Activated effector memory CD4-positive, alpha-beta T cell treated with Interleukin-2 at 50 U/mL for 16 hours (primary cell): ENCODE data around the gene C22orf15.
"Not testable (repeated sequence)": the region's sequence is repeated elsewhere in the genome, so short reads cannot be mapped to it uniquely, and the experiment has no call there.

ENCODE experiments used
- DNase-seq: peaks from one replicate; pipeline ENCODE4 v3.0.0-alpha.2; 2020

The C22orf15 gene, protein sequence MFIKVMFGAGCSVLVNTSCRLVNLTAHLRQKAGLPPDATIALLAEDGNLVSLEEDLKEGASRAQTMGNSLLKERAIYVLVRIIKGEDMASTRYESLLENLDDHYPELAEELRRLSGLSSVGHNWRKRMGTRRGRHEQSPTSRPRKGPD

DNA sequence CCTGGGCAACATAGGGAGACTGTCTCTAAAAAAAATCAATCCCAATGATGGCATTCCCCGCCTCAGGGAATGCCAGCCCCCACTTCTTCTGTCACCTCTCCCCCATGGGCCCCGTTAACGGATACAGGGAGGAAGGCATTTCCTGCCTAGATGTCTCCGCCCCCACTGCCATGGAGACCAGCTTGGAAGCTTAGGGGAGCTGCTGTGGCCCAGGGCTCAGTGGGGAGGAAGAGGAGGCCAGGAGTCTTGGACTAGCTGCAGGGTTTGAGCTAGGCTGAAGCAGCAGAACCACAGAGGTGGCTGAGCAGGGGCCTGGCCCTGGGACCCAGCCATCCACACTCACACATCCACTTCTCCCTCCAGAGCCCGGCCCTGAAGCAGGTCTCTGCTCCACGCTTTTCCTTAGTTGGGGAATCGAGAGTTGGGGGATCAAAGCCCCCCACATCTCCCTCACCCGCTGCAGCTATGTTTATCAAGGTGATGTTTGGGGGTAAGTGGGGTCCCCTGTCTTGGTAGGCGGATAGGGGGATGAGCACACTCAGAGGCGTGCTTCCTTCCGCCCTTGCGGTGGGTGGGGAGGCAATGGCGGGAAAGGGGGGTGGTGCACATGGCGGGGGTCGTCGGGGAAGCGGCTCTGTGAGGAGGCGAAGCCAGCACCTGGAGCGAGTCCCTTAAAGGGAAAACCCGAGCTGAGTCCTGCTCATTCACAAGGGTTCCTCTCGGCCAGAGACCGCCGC is at the start of gene C22orf15:
Gene C22orf15, plus strand, starts transcription at position 149 of the 737 bp plus-strand sequence. Its CDS starts 317 bp downstream, at position 466.
- DNase-seq = no peak

DNA sequence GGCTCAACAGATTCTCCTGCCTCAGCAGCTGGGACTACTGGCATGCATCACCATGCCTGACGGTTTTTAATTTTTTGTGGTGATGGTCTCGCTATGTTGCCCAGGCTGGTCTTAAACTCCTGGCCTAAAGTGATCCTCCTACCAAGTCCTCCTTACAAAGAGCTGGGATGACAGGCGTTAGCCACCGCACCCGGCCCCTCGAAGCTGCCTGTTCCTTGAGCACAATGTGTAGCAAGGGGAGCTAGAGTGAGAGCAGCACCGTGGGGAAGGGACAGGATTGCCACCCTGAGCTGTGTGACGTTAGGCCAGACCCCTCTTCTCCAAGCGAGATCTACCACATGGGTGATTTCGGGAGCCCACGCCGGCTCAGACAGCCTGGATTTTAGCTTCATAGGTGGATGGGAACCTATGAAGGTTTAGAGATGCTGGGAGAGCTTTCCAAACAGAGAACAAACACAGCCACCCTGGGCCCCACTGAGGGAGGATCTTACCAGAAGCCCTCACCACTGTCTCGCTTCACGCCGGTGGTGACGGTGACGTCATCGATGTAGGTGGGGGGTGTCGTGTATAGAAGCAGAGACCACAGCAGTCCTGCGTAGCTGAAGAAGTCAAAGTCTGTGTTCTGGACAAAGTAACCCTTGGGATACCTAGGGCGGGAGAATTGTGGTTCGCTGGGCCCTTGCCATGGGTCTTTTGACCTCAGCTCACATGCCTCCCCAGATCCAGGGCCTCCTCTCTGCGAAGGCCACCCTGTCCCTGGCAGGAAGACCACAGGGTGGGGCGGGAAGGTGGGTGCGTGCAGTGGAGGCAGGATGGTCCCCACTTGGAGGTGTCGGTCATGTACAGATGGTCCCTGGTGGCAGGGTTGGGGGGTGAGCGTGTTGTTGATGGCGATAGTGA is 48.8 kb upstream of the C22orf15 start:
- no peak for DNase-seq

DNA sequence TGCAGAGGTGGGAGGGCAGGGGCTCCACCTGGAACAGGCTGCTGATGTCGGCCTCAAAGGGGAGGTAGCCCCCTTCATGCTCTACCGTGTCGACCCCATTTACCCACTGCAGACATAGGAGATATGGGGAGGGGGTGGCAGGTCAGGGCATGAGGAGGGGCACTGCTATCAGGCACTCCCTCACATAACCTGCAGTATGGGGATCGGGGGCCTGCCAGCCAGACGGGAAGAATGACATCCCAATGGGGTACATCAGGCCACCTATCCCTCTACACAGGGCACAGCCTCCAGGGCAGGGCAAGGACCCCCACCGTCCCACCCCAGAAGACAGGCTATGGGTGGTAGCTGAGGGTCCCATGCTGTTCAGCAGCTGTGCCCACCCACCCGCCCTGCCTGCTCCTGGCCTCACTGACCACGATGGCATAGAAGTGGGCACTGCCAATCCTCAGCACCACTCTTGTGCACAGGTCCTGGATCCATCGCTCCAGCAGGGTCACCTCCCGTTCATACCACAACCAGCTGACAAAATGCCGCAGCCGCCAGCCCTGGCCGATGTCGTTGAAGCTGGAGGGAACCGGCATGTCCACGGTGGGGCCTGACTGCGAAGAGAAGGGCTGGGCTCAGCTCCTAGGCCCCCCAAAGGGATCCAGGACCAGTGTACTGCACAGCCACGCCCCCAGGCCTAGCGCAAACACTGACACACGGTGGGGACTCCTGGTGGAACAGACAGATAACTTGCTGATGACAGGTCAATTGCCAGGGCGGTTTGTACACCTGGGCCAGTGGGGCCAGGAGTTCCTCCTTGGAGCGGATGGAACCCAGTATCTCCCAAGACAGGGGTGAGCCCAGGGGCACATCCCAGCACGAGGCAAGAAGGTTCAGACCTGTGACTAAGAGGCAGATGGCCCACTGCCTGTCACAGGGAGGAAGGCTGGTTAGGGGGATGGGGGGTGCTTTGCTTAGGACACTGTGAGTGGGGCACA is 47.9 kb upstream of the C22orf15 start:
- no peak for DNase-seq

DNA sequence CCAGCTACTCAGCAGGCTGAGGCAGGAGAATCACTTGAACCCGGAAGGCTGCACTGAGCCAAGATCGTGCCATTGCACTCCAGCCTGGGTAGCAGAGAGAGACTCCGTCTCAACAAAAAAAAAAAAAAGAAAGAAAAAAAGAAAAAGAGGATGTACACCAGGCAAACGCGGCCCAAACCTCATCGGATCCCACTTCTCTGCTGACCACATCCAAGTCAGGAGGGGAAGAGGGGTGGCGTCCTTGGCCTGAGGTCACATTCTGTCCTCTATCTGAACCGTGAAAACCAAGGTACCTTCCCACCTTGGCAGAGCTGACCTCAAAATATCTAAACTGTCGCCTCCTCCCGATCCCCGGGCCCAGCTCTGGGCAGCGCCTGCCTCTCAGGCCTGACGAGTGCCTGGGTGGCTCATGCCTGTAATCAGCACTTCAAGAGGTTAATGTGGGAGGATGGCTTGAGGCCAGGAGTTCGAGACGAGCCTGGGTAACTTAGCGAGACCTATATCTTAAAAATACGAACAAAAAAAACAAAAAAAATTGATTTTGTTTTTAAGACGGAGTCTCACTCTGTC is 46.9 kb upstream of the C22orf15 start:
- DNase-seq = no peak

DNA sequence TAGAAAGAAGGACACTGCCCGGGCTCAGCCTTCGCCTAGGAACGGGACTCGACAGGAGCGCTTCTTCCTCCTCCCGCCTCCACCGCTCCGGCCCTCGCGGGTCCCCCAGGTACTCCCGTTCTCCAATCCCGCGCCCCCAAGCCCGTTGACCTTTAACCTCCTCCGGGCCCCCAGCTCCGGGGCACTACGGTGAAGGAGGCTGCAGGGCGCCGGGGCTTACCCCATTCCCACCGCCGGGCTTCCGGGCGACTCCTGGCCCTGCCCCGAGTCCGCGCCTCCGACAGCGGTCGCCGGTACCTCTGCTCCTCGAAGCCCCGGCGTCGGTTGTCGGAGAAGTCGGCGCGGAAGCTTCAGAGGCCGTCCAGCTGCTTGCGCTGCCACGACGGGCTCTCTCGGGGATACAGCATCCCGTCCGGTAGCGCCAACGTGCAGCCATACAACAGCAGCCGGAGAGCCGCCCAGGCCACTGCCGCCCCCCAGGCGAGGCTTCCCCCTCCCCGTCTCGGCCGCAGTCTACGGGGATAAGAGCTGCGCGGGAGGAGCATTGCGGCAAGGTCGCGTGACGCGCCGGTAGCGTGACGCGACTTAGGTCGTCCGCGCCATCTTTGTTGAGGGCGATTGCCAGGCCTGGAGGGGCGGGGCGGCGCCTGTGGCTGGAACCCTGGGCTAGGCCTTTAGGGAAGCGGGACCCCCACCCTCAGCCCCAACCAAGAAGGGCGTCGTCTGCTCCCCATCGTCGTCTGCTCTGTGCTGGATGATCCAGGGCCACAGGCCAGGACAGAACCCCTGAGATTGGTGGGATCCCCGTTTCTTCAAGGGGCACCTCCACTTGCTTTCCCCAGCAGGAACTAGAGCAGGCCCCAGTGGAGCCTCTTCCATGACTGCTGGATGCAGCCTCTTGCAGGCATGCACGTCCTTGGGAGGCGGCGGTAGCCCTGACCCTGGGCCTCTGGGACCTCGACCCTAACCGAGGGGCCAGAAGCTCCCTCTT is 45.7 kb upstream of the C22orf15 start:
- peak; percentile 70 for DNase-seq

DNA sequence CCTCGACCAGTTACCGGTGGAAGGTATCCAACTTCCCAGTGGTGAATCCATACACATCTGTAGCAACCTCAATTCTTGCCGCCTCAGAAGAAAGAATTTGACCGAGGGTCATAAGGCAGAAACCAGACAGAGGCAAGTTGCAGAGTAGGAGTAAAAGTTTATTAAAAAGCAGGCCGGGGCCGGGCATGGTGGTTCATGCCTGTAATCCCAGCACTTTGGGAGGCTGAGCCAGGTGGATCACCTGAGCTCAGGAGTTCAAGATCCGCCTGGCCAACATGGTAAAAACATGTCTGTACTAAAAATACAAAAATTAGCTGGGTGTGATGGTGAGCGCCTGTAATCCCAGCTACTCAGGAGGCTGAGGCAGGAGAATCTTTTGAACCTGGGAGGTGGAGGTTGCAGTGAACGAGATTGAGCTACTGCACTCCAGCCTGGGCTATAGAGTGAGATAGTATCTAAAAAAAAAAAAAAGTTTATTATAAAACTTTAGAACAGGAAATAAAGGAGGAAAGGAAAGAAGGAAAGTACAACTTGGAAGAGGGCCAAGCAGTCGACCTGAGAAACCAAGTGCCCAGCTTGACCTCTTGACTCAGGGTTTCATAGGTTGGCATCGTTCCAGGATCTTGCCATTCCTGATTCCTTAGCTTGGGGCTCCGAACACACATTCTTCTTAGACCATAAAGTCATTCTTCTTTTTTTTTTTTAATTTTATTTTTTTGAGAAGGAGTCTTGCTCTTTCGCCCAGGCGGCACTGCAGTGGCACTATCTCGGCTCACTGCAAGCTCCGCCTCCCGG is 44.2 kb upstream of the C22orf15 start:
- DNase-seq = no peak

DNA sequence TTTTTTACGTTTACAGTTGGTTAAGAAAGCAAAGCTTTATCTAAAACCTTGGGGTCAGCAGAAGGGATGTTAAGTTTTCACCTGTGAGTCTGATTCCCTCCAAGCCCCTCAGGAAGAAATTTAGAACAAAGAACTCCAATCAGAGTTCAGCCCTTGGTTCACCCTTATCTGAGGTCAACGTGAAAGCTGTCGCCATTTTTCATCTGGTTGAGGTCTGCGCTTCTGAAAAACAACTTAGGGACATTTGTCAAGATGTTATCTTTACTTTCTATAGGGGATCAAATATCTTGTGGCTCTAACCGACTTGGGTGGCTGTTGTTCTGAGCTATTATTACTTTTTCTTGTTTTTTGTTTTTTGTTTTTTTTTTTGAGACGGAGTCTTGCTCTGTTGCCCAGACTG is 41.9 kb upstream of the C22orf15 start:
- no peak for DNase-seq

DNA sequence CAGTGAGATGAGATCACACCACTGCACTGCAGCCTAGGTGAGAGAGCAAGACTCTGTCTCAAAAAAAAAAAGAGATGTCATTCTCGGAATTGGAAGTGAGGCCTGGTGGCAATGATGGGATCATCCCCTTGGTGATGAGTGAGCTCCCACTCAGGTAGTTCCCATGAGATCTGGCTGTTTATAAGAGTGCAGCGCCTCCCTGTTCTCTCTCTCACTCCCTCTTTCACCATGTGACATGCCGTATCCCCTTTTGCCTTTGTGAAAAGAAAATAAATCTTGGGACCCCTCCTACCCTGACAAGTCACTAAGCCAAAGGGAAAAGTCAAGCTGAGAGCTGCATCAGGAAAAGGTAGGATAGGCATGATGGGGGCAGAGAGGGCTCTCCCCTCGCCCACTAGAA is 40.6 kb upstream of the C22orf15 start:
- DNase-seq = no peak

DNA sequence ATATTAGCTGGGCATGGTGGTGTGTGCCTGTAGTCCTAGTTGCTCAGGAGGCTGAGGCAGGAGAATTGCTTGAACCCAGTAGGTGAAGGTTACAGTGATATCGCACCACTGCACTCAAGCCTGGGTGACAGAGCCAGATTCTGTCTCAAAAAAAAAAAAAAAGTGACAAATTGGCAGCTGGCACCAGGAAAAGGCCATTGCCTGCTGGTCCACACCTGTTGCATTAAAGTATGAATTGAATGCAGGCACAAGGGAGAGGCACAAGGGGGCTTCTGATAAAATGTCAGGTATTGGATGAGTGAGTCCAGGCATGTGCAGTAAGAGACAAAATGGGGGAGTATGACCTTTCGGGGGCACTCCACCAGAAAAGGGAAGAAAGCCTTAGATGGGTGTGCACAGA is 40.1 kb upstream of the C22orf15 start:
- no peak for DNase-seq

DNA sequence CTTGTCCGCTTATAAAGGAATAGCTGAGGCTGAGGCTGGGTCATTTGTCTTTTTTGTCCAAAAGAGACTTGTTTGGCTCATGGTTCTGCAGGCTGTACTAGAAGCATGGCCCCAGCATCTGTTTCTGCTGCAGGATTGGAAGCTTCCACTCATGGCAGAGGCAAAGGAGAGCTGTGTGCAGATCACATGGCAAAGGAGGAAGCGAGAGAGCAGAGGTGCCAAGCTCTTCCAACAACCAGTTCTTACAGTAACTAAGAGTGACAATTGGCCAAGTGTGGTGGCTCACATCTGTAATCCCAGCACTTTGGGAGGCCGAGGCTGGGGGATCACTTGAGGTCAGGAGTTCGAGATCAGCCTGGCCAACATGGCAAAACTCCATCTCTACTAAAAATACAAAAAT is 34.7 kb upstream of the C22orf15 start:
- not testable (repeated sequence) for DNase-seq

DNA sequence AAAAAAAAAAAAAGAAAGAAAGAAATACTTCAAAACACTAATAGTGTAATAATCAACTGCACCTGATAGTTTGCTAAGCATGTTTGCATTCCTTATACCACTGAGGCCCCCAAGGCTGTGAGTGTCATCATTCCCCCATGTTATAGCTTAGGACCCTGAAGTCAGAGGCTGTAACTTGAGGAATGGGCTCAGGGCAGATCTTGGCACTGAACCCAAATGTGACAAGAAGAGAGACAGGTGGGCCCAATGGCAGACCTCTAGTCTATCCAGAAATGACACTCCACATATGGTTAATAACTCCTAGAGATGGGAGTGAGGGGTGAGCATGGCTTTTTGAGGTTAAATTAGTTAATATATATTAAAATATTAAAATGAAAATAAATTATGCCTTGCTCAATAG is 25.1 kb upstream of the C22orf15 start:
- DNase-seq = no peak

DNA sequence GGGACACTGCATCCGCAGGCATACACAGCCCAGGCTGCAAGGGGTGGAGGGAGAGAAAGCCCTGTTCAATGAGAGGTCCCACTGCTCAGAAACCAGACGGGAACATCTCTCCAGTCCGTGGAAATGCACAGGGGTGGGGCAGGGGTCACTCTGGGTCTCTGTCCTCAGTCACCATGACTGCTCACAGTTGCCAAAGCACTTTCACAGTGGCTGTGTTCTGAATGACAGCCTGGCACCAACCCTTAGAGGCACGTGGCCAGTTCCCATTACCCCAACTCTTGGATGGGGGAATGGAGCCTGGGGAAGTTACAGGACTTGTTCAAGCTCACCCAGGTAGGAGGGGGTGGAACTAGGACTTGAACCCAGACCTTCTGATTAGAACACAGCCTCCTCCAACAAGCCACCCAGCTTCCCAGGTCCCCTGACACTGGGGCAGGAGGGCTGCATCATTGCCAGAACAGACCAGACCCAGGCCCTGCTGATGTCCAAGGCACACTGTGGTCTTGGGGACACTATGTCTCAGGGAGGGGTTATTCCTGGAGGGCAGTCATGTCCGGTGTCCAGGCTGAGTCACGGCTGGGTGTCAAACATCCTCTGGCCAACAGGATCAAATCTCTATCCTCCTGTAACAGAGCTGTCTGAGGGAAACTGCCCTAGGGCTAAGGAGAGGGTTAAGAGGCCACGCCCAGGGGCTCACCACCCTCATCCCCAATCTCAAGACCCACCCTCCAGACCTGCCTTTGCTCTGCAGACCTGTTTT is 20.1 kb upstream of the C22orf15 start:
- no peak for DNase-seq

DNA sequence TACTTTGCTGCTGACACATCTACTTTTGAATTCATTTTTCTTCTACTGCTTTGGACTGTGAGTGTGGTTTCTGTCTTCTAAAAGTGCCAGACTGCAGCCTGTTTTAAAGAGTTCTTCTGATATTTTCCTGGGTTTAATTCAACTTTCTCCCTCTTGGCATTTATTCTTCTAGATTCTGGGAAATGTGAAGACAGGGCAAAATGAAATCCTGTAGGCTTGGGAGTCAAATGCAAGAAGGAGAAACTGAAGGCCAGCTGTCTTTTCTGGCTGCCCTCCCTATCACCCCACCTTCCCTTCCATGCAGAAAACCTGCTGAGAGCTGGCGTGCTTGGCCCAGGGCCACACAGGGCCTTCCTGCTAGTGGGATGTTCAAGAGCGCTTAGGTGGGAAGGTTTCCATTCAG is 19.5 kb upstream of the C22orf15 start:
- no peak for DNase-seq

DNA sequence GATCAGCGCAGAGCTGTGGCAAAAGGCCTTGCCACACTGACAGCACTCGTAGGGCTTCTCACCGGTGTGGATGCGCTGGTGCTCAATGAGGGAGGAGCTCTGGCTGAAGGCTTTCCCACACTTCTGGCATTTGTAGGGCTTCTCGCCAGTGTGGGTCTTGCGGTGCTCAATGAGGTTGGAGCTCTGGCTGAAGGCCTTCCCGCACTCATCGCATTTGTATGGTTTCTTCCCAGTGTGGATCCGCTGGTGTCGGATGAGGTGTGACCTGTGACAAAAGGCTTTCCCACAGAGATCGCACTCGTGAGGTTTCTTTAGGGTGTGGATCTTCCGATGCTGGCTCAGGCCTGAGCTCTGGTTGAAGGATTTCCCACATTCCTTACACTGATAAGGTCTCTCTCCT is 18.8 kb upstream of the C22orf15 start:
- no peak for DNase-seq

DNA sequence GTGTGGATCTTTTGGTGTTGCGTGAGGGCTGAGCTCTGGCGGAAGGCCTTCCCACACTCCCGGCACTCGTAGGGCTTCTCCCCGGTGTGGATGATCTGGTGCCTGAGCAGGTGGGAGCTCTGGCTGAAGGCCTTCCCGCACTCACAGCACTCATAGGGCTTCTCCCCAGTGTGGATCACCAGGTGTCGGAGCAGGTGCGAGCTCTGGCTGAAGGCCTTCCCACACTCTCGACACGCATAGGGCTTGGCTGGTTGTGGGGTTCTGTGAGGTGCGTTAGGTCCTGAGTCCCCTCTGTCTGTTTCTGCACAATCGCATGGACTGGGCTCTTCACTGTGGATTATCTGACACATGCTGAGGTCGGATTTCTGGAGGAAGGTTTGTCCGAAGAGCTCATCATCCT is 18.3 kb upstream of the C22orf15 start:
- no peak for DNase-seq

DNA sequence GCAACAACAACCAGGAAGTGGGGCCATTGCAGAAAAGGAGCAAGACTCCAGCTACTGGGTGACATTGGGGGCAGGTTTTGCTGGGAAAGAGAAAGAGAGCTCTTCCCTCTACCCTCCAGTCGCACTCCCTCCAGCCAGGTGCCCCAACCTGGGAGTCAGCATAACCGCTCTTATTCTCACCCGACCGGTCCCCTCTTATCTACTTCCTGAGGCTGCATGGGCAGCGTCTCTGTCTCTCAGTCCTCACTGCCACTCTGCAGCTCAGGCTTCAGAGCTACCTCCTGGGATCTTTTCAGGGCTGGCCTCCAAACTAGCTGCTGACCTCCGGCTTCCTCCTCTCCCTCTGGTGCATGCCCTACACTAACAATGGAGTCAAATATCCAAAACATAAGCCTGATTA is 17.0 kb upstream of the C22orf15 start:
- no peak for DNase-seq

DNA sequence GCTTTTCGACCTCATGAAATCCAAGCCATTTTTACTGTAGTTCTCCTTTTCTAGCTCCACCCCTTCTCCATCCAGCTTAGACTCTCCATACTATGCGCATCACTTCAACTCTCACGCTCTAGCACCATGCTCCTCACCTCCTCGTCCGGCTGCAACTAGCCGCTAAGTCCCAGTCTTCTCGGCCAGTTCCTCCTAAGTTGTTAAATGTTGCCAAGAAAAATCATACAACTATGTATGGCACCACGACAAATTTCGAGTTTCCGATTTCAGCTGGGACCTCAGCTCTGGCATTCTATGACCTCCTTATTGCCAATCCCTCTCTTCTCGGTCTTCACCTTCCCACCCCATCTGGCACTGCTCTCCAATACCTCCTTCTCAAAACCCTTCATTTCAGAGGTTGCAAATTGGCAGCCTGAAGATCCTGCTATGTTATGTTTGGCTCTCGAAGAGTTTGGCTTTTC is 12.9 kb upstream of the C22orf15 start:
- DNase-seq = no peak

DNA sequence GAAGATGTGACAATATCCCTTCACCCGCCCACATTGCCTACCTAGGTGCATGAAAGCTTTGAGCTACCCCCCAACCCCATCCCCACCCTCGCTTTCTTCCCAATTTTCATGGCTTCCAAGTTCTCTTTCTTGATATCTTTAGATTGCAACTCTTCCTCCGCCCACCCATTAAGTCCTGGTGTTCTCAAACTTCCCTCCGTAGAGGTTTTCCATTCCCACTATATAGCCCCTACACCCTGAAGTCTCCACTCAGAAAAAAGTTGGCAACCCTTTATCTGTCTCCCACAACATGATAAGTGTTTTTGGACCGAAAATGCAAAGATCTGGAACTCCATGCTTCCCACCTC is 12.4 kb upstream of the C22orf15 start:
- DNase-seq = no peak

DNA sequence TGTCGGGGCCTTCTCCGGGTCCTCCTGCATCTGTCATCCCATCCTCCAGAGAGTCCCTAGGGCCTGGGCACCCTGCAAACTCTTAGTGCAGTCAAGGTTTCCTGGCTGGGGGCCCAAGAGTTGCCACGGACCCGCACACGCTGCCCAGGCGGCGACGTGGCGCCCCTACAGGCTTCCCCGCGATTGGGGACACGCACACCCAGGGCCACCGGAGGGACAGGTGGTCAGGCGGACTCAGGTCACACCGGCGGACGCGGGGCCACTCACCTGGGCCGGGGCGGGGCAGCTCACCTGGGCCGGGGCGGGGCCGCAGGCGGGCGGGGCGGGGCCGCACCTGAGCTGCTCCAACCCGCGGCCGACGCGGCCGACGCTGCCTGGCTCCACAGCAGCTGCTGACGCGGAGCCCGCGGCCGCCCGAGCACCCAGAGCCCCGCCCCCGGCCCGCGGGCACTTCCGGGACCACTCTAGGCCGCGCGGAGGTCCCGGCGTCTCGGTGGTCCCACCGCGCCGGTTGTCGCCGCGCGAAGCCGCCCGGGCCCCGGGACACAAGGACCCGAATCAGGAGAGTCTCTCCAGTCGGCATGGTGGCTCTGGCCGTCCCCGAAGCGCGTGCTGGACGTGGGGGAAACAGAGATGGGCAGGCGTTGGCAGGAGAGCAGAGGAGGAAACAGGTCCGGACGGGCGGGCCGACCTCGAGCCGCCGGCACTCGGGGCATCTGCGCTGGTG is 11.9 kb upstream of the C22orf15 start, which contains the start of gene ZNF70:
Gene ZNF70, minus strand, starts transcription at position 399 of the 727 bp plus-strand sequence. CDS start 5,972 bp downstream, outside the sequence.
- DNase-seq = peak; percentile 78
